HepG2 (cell line): Measurements from ENCODE around the gene ACAP3. TPM values are rescaled to one million over a fixed set of nuclear protein-coding genes. Genes with fewer than 3 reads are reported as not detected.

Experiments used
- CENPX ChIP-seq: sonication (generic); formaldehyde crosslinking; IDR thresholded peaks from 2 replicates; pipeline ENCODE4 v1.9.0; 2021; ENCODE audit warnings: mild to moderate bottlenecking, missing genetic modification reagents, moderate library complexity
- DBP ChIP-seq: sonication (generic); formaldehyde crosslinking; IDR thresholded peaks from 2 replicates; pipeline ENCODE4 v1.4.0; 2020; ENCODE audit warnings: missing genetic modification reagents; ENCODE audit errors: not compliant biosample characterization
- HHEX ChIP-seq: IDR thresholded peaks from 2 replicates; pipeline ENCODE4 v1.6.1; 2016; ENCODE audit warnings: control low read depth
- HIVEP1 ChIP-seq: sonication (generic); formaldehyde crosslinking; IDR thresholded peaks from 2 replicates; pipeline ENCODE4 v1.4.0; 2020; ENCODE audit warnings: mild to moderate bottlenecking, missing genetic modification reagents
- IKZF4 ChIP-seq: sonication (generic); formaldehyde crosslinking; IDR thresholded peaks from 2 replicates; pipeline ENCODE4 v1.5.1; 2020; ENCODE audit warnings: borderline replicate concordance, mild to moderate bottlenecking, low read depth, missing genetic modification reagents; ENCODE audit errors: not compliant biosample characterization
- IRX3 ChIP-seq: sonication (generic); formaldehyde crosslinking; IDR thresholded peaks from 2 replicates; pipeline ENCODE4 v1.8.1; 2023; ENCODE audit warnings: mild to moderate bottlenecking, low read depth, missing genetic modification reagents, borderline replicate concordance
- KAT8 ChIP-seq: IDR thresholded peaks from 2 replicates; pipeline ENCODE4 v1.6.1; 2016; ENCODE audit warnings: missing genetic modification reagents, missing compliant biosample characterization
- TMF1 ChIP-seq: sonication (generic); formaldehyde crosslinking; IDR thresholded peaks from 2 replicates; pipeline ENCODE4 v1.8.1; 2022; ENCODE audit warnings: low read depth, missing genetic modification reagents
- ZFP37 ChIP-seq: sonication (generic); formaldehyde crosslinking; IDR thresholded peaks from 2 replicates; pipeline ENCODE4 v1.4.0; 2020; ENCODE audit warnings: missing genetic modification reagents, borderline replicate concordance
- ZHX2 ChIP-seq, 2 experiments: sonication (generic) in 1 of 2; formaldehyde crosslinking in 1 of 2; IDR thresholded peaks; 2 replicates each; pipeline versions ENCODE4 v1.6.1 to v1.9.0; 2014 to 2022; ENCODE audit warnings: antibody characterized with exemption in 1 of 2, borderline replicate concordance in 1 of 2, inconsistent platforms in 1 of 2, low read depth in 1 of 2, missing genetic modification reagents in 1 of 2
- ZNF343 ChIP-seq: sonication (generic); formaldehyde crosslinking; IDR thresholded peaks from 2 replicates; pipeline ENCODE4 v1.4.0; 2020; ENCODE audit warnings: mild to moderate bottlenecking, missing genetic modification reagents
- ZNF574 ChIP-seq: sonication (generic); formaldehyde crosslinking; IDR thresholded peaks from 2 replicates; pipeline ENCODE4 v1.4.0; 2020; ENCODE audit warnings: missing genetic modification reagents
- ZNF660 ChIP-seq: sonication (generic); formaldehyde crosslinking; IDR thresholded peaks from 2 replicates; pipeline ENCODE4 v1.5.1; 2020; ENCODE audit warnings: mild to moderate bottlenecking, low read depth, missing genetic modification reagents, borderline replicate concordance
- ZNF747 ChIP-seq: sonication (generic); formaldehyde crosslinking; IDR thresholded peaks from 2 replicates; pipeline ENCODE4 v1.8.1; 2023; ENCODE audit warnings: missing genetic modification reagents, mild to moderate bottlenecking, borderline replicate concordance
- ZNF761 ChIP-seq: sonication (generic); formaldehyde crosslinking; conservative IDR thresholded peaks from 2 replicates; pipeline ENCODE4 v1.4.0; 2020; ENCODE audit warnings: mild to moderate bottlenecking, missing genetic modification reagents
- polyA plus RNA-seq, 8 experiments: library from polyadenylated mRNA; depleted of rRNA in 3 of 8; stranded (reverse) in 7 of 8; unstranded in 1 of 8; fragments of >200 nt; fragmentation: Illumina TruSeq in 4 of 8; extraction: Trizol in 4 of 8; gene quantifications; 2 replicates each; pipeline versions ENCODE4 v1.2.1 to v1.2.3, GENCODE V29; 2011 to 2016; ENCODE audit warnings: low read depth in 4 of 8, missing spikeins in 1 of 8, mixed read lengths in 1 of 8; ENCODE audit not compliant: insufficient read depth in 1 of 8
- total RNA-seq, 5 experiments: library from RNA; depleted of rRNA; stranded (reverse); fragments of >200 nt; fragmentation: Illumina TruSeq; extraction: Trizol; gene quantifications; 2 replicates each; pipeline ENCODE4 v1.2.3, GENCODE V29; 2016; ENCODE audit warnings: low read depth in 1 of 5
- TF ChIP-seq, protein P1 (sequence below): sonication (generic); formaldehyde crosslinking; IDR thresholded peaks from 2 replicates; pipeline ENCODE4 v1.8.0; 2022; ENCODE audit warnings: low read depth, missing genetic modification reagents

The ACAP3 gene
- total and polyA plus RNA-seq, 2 of the 13 experiments (the other 11 are each of a cell fraction or from before 2014, with no cell fraction given) = 29.4 to 50.8 TPM

DNA sequence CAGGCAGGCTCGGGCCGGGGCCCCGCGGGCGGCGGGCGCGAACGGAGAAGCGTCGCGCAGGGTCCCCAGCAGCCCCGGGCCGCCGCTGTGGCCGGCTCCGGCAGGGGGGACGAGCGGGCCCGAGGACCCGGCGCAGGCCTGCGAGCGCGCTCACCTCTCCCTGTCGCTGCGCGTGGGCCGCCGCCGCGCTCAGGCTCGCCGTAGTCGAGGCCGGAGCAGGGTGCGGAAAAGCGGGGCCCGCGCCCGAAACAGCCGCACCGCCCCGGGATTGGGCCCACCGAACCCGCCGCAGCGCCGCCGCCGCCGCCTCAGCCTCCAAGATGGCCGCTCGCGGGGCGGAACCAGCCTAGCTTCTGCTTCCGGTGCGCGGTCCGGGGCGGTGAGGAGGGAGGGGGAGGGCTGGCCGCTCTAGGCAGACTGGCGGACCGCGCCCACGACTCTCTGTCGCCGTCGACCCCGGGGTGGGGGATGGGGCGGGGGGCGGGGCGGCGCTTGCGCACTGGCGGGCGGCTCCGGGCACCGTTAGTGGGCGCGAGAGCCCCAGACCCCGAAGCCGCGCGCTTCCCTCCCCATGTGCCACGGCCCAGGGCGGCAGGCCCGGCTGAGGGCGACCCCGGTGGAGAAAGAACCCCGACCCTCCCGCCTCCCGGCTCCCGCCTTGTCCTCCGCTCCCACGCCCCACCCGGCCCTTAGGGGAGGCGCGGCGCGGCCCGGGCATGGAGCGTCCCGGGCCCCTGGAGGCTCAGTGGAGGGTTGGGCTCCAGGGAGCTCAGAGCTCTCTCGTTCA, 34.0 kb downstream of the ACAP3 start, which contains the start of gene UBE2J2 (continued):
- peak; percentile 95 for TF ChIP-seq ZHX2 (IDR thresholded peaks at IDR 0.05; ENCODE audit: low read depth)
- no peak for TF ChIP-seq ZHX2 (CRISPR knock-in tag; IDR thresholded peaks at IDR 0.05; ENCODE audit: borderline replicate concordance)
- TF ChIP-seq IRX3 (CRISPR knock-in tag) = peak; percentile 64; the same call in 1 of the 2 replicates
- TF ChIP-seq ZNF761 = no peak
- TF ChIP-seq ZNF343 = no peak
- peak; percentile 85 for TF ChIP-seq KAT8 (CRISPR knock-in tag)
- no peak for TF ChIP-seq IKZF4
- no peak for TF ChIP-seq HHEX (CRISPR knock-in tag)
- TF ChIP-seq ZNF660 (CRISPR knock-in tag) = no peak
- no peak for TF ChIP-seq DBP (CRISPR knock-in tag)
- no peak for TF ChIP-seq HIVEP1 (CRISPR knock-in tag)
- TF ChIP-seq, protein P1, sequence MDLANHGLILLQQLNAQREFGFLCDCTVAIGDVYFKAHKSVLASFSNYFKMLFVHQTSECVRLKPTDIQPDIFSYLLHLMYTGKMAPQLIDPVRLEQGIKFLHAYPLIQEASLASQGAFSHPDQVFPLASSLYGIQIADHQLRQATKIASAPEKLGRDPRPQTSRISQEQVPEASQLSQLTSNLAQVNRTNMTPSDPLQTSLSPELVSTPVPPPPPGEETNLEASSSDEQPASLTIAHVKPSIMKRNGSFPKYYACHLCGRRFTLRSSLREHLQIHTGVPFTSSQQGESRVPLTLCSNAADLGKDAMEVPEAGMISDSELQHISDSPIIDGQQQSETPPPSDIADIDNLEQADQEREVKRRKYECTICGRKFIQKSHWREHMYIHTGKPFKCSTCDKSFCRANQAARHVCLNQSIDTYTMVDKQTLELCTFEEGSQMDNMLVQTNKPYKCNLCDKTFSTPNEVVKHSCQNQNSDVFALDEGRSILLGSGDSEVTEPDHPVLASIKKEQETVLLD (CRISPR knock-in tag) = peak; percentile 99
- peak; percentile 87 for TF ChIP-seq TMF1
- peak; percentile 98 for TF ChIP-seq ZNF574 (CRISPR knock-in tag)
- peak; percentile 61; the same call in 1 of the 2 replicates for TF ChIP-seq ZFP37 (CRISPR knock-in tag)
- 0 out of 2 replicates have a peak, but pooled peaks have one; percentile 41 for TF ChIP-seq ZNF747 (CRISPR knock-in tag)
- TF ChIP-seq CENPX (CRISPR knock-in tag) = no peak
